Endodermal cell (in vitro differentiated cells): ENCODE data around the gene RYR3. TPM values are rescaled to one million over a fixed set of nuclear protein-coding genes. Genes with fewer than 3 reads are reported as not detected.

Source experiments
- DNase-seq: peaks from one replicate; pipeline ENCODE4 v3.0.0-alpha.2; 2017
- H3K27ac ChIP-seq: 2 replicates; pipeline ENCODE4 v1.5.1; 2013; ENCODE audit warnings: mild to moderate bottlenecking, low read depth, low read length, moderate library complexity
- H3K27me3 ChIP-seq: 2 replicates; pipeline ENCODE4 v1.6.1; 2013; ENCODE audit warnings: mild to moderate bottlenecking, low read length, moderate library complexity; ENCODE audit not compliant: insufficient read depth, control insufficient read depth, poor library complexity, severe bottlenecking
- H3K36me3 ChIP-seq: 2 replicates; pipeline ENCODE4 v1.7.0; 2013; ENCODE audit warnings: mild to moderate bottlenecking, low read length, moderate library complexity; ENCODE audit not compliant: control insufficient read depth, insufficient read depth
- H3K4me1 ChIP-seq: one replicate; pipeline ENCODE4 v1.7.0; 2013; ENCODE audit warnings: low read length; ENCODE audit not compliant: control insufficient read depth, insufficient read depth
- H3K4me3 ChIP-seq: 2 replicates; pipeline ENCODE4 v1.5.1; 2013; ENCODE audit warnings: mild to moderate bottlenecking, low read length, moderate library complexity
- H3K9ac ChIP-seq: 2 replicates; pipeline ENCODE4 v1.6.1; 2013; ENCODE audit warnings: mild to moderate bottlenecking, low read length, moderate library complexity; ENCODE audit not compliant: poor library complexity, severe bottlenecking; ENCODE audit errors: extremely low read depth
- H3K9me3 ChIP-seq: 2 replicates; pipeline ENCODE4 v1.6.1; 2013; ENCODE audit warnings: mild to moderate bottlenecking, low read length, moderate library complexity; ENCODE audit not compliant: control insufficient read depth
- H3K27ac Mint-ChIP-seq: 2 replicates; pipeline ENCODE4 v1.8.0; 2020; ENCODE audit warnings: mixed read lengths
- H3K27me3 Mint-ChIP-seq: 2 replicates; pipeline ENCODE4 v1.8.0; 2021; ENCODE audit warnings: mild to moderate bottlenecking, mixed read lengths; ENCODE audit not compliant: insufficient read depth
- H3K36me3 Mint-ChIP-seq: 2 replicates; pipeline ENCODE4 v1.8.0; 2020; ENCODE audit warnings: low read depth, mixed read lengths
- H3K4me1 Mint-ChIP-seq: 2 replicates; pipeline ENCODE4 v1.8.0; 2020; ENCODE audit warnings: mixed read lengths
- H3K4me3 Mint-ChIP-seq: 2 replicates; pipeline ENCODE4 v1.8.0; 2020; ENCODE audit warnings: mild to moderate bottlenecking, moderate library complexity, mixed read lengths
- H3K9me3 Mint-ChIP-seq: 2 replicates; pipeline ENCODE4 v1.8.0; 2020; ENCODE audit warnings: mild to moderate bottlenecking, mixed read lengths
- WGBS, 2 experiments: methylation state at CpG; one replicate each; pipeline versions ENCODE4 v1.1.5 to v1.1.7; 2013; ENCODE audit warnings: missing lambda C conversion rate in 2 of 2, mixed read lengths in 1 of 2; ENCODE audit not compliant: insufficient coverage in 1 of 2, insufficient read length in 1 of 2; 5-methylcytosine and 5-hydroxymethylcytosine counted together
- total RNA-seq, 2 donors: library from RNA; stranded (reverse); fragmentation: NEBNext Ultra II Directional in 1 of 2; extraction: Animal tissue kit (Norgen Biotek cat#: 25700) in 1 of 2; gene quantifications; 2 replicates in 1 of 2; 3 replicates in 1 of 2; pipeline ENCODE4 v1.2.1, GENCODE V29; 2021
- TF ChIP-seq, protein P1 (sequence below): fragments of 200-600 bp; sonication (generic); conservative IDR thresholded peaks from 2 replicates; pipeline ENCODE4 v1.5.0; 2021; ENCODE audit warnings: antibody characterized with exemption, mild to moderate bottlenecking

The RYR3 gene
- total RNA-seq, 2 donors from 2014 or later = 0.71 to 1.4 TPM

- no peaks in the 10 kb centered on the region for H3K36me3 ChIP-seq
- no peak overlapping the region for H3K27ac Mint-ChIP-seq
- no peak overlapping the region for H3K4me3 ChIP-seq
- H3K9ac ChIP-seq = no peak overlapping the region
- H3K27me3 Mint-ChIP-seq = no peaks in the 10 kb centered on the region
- H3K4me1 Mint-ChIP-seq = no peaks in the 10 kb centered on the region
- no peak overlapping the region for H3K27ac ChIP-seq
- H3K4me3 Mint-ChIP-seq = no peak overlapping the region
- TF ChIP-seq, protein P1, sequence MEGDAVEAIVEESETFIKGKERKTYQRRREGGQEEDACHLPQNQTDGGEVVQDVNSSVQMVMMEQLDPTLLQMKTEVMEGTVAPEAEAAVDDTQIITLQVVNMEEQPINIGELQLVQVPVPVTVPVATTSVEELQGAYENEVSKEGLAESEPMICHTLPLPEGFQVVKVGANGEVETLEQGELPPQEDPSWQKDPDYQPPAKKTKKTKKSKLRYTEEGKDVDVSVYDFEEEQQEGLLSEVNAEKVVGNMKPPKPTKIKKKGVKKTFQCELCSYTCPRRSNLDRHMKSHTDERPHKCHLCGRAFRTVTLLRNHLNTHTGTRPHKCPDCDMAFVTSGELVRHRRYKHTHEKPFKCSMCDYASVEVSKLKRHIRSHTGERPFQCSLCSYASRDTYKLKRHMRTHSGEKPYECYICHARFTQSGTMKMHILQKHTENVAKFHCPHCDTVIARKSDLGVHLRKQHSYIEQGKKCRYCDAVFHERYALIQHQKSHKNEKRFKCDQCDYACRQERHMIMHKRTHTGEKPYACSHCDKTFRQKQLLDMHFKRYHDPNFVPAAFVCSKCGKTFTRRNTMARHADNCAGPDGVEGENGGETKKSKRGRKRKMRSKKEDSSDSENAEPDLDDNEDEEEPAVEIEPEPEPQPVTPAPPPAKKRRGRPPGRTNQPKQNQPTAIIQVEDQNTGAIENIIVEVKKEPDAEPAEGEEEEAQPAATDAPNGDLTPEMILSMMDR = no peak
- H3K36me3 Mint-ChIP-seq = peaks cover 2% of the 10 kb centered on the region
- 90 to 92% methylated on average over 3 to 4 of the region's 4 CpGs for WGBS, 2 experiments
- H3K27me3 ChIP-seq = no peaks in the 10 kb centered on the region
- peaks cover 11% of the 10 kb centered on the region for H3K9me3 Mint-ChIP-seq
- no peak for DNase-seq
- H3K9me3 ChIP-seq = no peaks in the 10 kb centered on the region
- no peaks in the 10 kb centered on the region for H3K4me1 ChIP-seq
Observed at GRCh38 chr15:33629647-33630046, 318.9 kb downstream of the RYR3 start.

GRCh38 chr15:33636234-33636633 is 325.5 kb downstream of the RYR3 start:
- no peaks in the 10 kb centered on the region for H3K27me3 ChIP-seq

GRCh38 chr15:33636958-33637357 is 326.2 kb downstream of the RYR3 start:
- Mint-ChIP-seq H3K27me3 (no peaks in the 10 kb centered on the region), H3K4me1 (peaks cover 3% of the 10 kb centered on the region), H3K27ac (no peak overlapping the region), H3K36me3 (no peaks in the 10 kb centered on the region), H3K4me3 (no peak overlapping the region), H3K9me3 (no peaks in the 10 kb centered on the region)
- no peak overlapping the region for H3K27ac ChIP-seq
- no peaks in the 10 kb centered on the region for H3K9me3 ChIP-seq
- H3K27me3 ChIP-seq = no peaks in the 10 kb centered on the region
- TF ChIP-seq, protein P1 = no peak
- WGBS, 2 experiments = 100% methylated on average over 1 of the region's 1 CpG; no CpG with 5 or more reads in 1 of the 2 experiments
- no peak overlapping the region for H3K9ac ChIP-seq
- no peak overlapping the region for H3K4me3 ChIP-seq
- H3K4me1 ChIP-seq = no peaks in the 10 kb centered on the region
- DNase-seq = no peak
- no peaks in the 10 kb centered on the region for H3K36me3 ChIP-seq

More at GRCh38 chr15:33636234-33636633, 325.5 kb downstream of the RYR3 start:
- 94 to 100% methylated on average over 2 to 7 of the region's 7 CpGs for WGBS, 2 experiments
- Histone ChIP-seq H3K4me3 (no peak overlapping the region), H3K27ac (no peak overlapping the region), H3K4me1 (no peaks in the 10 kb centered on the region), H3K9ac (no peak overlapping the region), H3K36me3 (no peaks in the 10 kb centered on the region), H3K9me3 (no peaks in the 10 kb centered on the region)
- no peak overlapping the region for H3K4me3 Mint-ChIP-seq
- no peaks in the 10 kb centered on the region for H3K9me3 Mint-ChIP-seq
- H3K4me1 Mint-ChIP-seq = peaks cover 3% of the 10 kb centered on the region
- TF ChIP-seq, protein P1 = no peak
- no peaks in the 10 kb centered on the region for H3K36me3 Mint-ChIP-seq
- DNase-seq = no peak
- no peak overlapping the region for H3K27ac Mint-ChIP-seq
- H3K27me3 Mint-ChIP-seq = no peaks in the 10 kb centered on the region
